A673 (cell line): ENCODE results near the gene LIMS4. TPM values are rescaled to one million over a fixed set of nuclear protein-coding genes. Genes with fewer than 3 reads are reported as not detected.
"Not testable (repeated sequence)": the region's sequence is repeated elsewhere in the genome, so short reads cannot be mapped to it uniquely, and the experiment has no call there.

ENCODE experiments used
- Bru-seq: library from RNA; stranded (reverse); fragments of 400-500 nt; gene quantifications from one replicate; lab custom pipeline; 2021; lab: Mats Ljungman, UMichigan
- BruChase-seq, 2 experiments: library from RNA; stranded (reverse); fragments of 400-500 nt; gene quantifications; one replicate each; lab custom pipeline; 2021; lab: Mats Ljungman, UMichigan
- BruUV-seq: library from RNA; stranded (reverse); fragments of 400-500 nt; replicated peaks from 2 replicates; lab custom pipeline; 2021; lab: Mats Ljungman, UMichigan
- CTCF ChIA-PET: fragments of 300-600 bp; sonication (Branson Sonifier 250); formaldehyde crosslinking; loops from one replicate; lab custom pipeline; 2022; ENCODE audit warnings: antibody characterized with exemption; lab: Charles Lee
- POLR2A ChIA-PET: fragments of 300-600 bp; sonication (Branson Sonifier 250); formaldehyde crosslinking; loops from one replicate; lab custom pipeline; 2022; ENCODE audit warnings: antibody characterized with exemption; ENCODE audit not compliant: low non-redundant PET; lab: Charles Lee
- DNase-seq: peaks from one replicate; pipeline ENCODE4 v3.0.0-alpha.2; 2015; ENCODE audit warnings: low spot score
- H3K27ac ChIP-seq: fragments of 200-600 bp; sonication (generic); 2 replicates; pipeline ENCODE4 v1.5.1; 2016; ENCODE audit warnings: mixed run types, low read depth, mild to moderate bottlenecking, mixed read lengths, antibody characterized with exemption, low read length; ENCODE audit not compliant: poor library complexity, severe bottlenecking
- H3K27me3 ChIP-seq: fragments of 200-600 bp; sonication (generic); replicated peaks from 2 replicates; pipeline ENCODE4 v1.6.1; 2017; ENCODE audit warnings: mixed run types, low read depth, mild to moderate bottlenecking, mixed read lengths, antibody characterized with exemption, low read length; ENCODE audit not compliant: insufficient read depth, poor library complexity
- H3K36me3 ChIP-seq: fragments of 200-600 bp; sonication (generic); 2 replicates; pipeline ENCODE4 v1.6.1; 2016; ENCODE audit warnings: mixed run types, mild to moderate bottlenecking, mixed read lengths, antibody characterized with exemption, low read length; ENCODE audit not compliant: insufficient read depth, poor library complexity, severe bottlenecking
- H3K4me1 ChIP-seq: fragments of 200-600 bp; sonication (generic); 2 replicates; pipeline ENCODE4 v1.6.1; 2017; ENCODE audit warnings: mixed run types, mild to moderate bottlenecking, mixed read lengths, antibody characterized with exemption, low read length; ENCODE audit not compliant: insufficient read depth, poor library complexity, severe bottlenecking
- H3K4me3 ChIP-seq: fragments of 200-600 bp; sonication (generic); 2 replicates; pipeline ENCODE4 v1.5.1; 2016; ENCODE audit warnings: low read depth, mixed run types, mild to moderate bottlenecking, mixed read lengths, low read length; ENCODE audit not compliant: poor library complexity, severe bottlenecking
- H3K9me3 ChIP-seq: fragments of 200-600 bp; sonication (generic); 2 replicates; pipeline ENCODE4 v1.6.1; 2016; ENCODE audit warnings: mixed run types, low read depth, mild to moderate bottlenecking, mixed read lengths, antibody characterized with exemption, low read length; ENCODE audit not compliant: poor library complexity, severe bottlenecking
- intact Hi-C: fragments of 100-400 bp; cut with micrococcal nuclease; formaldehyde crosslinking; loops from one replicate; pipeline ENCODE4 v1.10.0; 2022; ENCODE audit not compliant: unreplicated experiment
- long read RNA-seq: library from polyadenylated mRNA; stranded (forward); transcript quantifications from one replicate; pipeline ENCODE4 v2.0.0, GENCODE V29; 2022
- total RNA-seq: library from RNA; stranded (reverse); gene quantifications from 2 replicates; pipeline ENCODE4 v1.2.3, GENCODE V29; 2021

LIMS4 gene
- total RNA-seq: 0.75 and 2.3 TPM in 2 replicates
- Bru-seq, nascent RNA: not detected
- BruChase-seq, experiment 1, labeled RNA remaining after a 2-hour chase: not detected
- not detected for BruChase-seq, experiment 2, labeled RNA remaining after a 6-hour chase
- long read RNA-seq: 0 reads

GRCh38 chr2:110472171-110473058, at the start of gene LIMS4:
LIMS4 (minus strand) TSS chr2:110472816; CDS start chr2:110472778, 38 bp downstream.
- H3K4me3 ChIP-seq, BruUV-seq, CTCF ChIA-PET, H3K27ac ChIP-seq, intact Hi-C loops, POLR2A ChIA-PET, DNase-seq, H3K36me3 ChIP-seq, H3K27me3 ChIP-seq, H3K4me1 ChIP-seq, H3K9me3 ChIP-seq: not testable (repeated sequence)

- DNase-seq, H3K27ac ChIP-seq, H3K27me3 ChIP-seq, CTCF ChIA-PET, POLR2A ChIA-PET, H3K4me3 ChIP-seq, H3K36me3 ChIP-seq, BruUV-seq, intact Hi-C loops, H3K4me1 ChIP-seq, H3K9me3 ChIP-seq: not testable (repeated sequence)
Measured at GRCh38 chr2:110499755-110500377, 27.2 kb upstream of the LIMS4 start.

- H3K9me3 ChIP-seq, POLR2A ChIA-PET, H3K27me3 ChIP-seq, H3K4me3 ChIP-seq, H3K4me1 ChIP-seq, intact Hi-C loops, DNase-seq, H3K27ac ChIP-seq, CTCF ChIA-PET, BruUV-seq, H3K36me3 ChIP-seq: not testable (repeated sequence)
Measured at GRCh38 chr2:110496027-110496426, 23.4 kb upstream of the LIMS4 start.

- POLR2A ChIA-PET, BruUV-seq, H3K36me3 ChIP-seq, H3K4me1 ChIP-seq, DNase-seq, H3K27me3 ChIP-seq, H3K9me3 ChIP-seq, H3K27ac ChIP-seq, intact Hi-C loops, H3K4me3 ChIP-seq, CTCF ChIA-PET: not testable (repeated sequence)
Measured at GRCh38 chr2:110494488-110494887, 21.9 kb upstream of the LIMS4 start.

GRCh38 chr2:110488991-110489390, 16.4 kb upstream of the LIMS4 start:
- POLR2A ChIA-PET, CTCF ChIA-PET, DNase-seq, H3K4me1 ChIP-seq, intact Hi-C loops, H3K4me3 ChIP-seq, H3K27me3 ChIP-seq, H3K36me3 ChIP-seq, H3K9me3 ChIP-seq, BruUV-seq, H3K27ac ChIP-seq: not testable (repeated sequence)

- DNase-seq, intact Hi-C loops, H3K4me3 ChIP-seq, H3K27me3 ChIP-seq, H3K9me3 ChIP-seq, POLR2A ChIA-PET, H3K27ac ChIP-seq, H3K36me3 ChIP-seq, H3K4me1 ChIP-seq, BruUV-seq, CTCF ChIA-PET: not testable (repeated sequence)
Measured at GRCh38 chr2:110482697-110483096, 10.1 kb upstream of the LIMS4 start.

GRCh38 chr2:110481200-110481599, 8.6 kb upstream of the LIMS4 start:
- H3K36me3 ChIP-seq, H3K27me3 ChIP-seq, H3K4me1 ChIP-seq, H3K9me3 ChIP-seq, H3K4me3 ChIP-seq, CTCF ChIA-PET, H3K27ac ChIP-seq, intact Hi-C loops, DNase-seq, POLR2A ChIA-PET, BruUV-seq: not testable (repeated sequence)
